Panc1 (cell line): ENCODE measurements around the gene SLCO2A1. TPM values are rescaled to one million over a fixed set of nuclear protein-coding genes. Genes with fewer than 3 reads are reported as not detected.

Experiments
- ATAC-seq: fragments of 200-7000 bp; cut with Tn5 transposase; 2 replicates; pipeline ENCODE4 v1.9.1; 2020; ENCODE audit warnings: mild to moderate bottlenecking, moderate library complexity
- BruUV-seq: library from RNA; stranded (reverse); fragments of 400-500 nt; replicated peaks from 2 replicates; lab custom pipeline; 2021; lab: Mats Ljungman, UMichigan
- CTCF ChIA-PET: fragments of 300-600 bp; sonication (Branson Sonifier 250); formaldehyde crosslinking; loops from one replicate; lab custom pipeline; 2022; ENCODE audit warnings: antibody characterized with exemption; lab: Charles Lee
- POLR2A ChIA-PET: fragments of 300-600 bp; sonication (Branson Sonifier 250); formaldehyde crosslinking; loops from one replicate; lab custom pipeline; 2022; ENCODE audit warnings: antibody characterized with exemption; lab: Charles Lee
- DNase-seq: peaks from one replicate; pipeline ENCODE4 v3.0.0-alpha.2; 2010; ENCODE audit warnings: low read depth, low spot score
- H3K27ac ChIP-seq: 2 replicates; pipeline ENCODE4 v1.5.1; 2011; ENCODE audit warnings: mild to moderate bottlenecking, low read length, inconsistent platforms
- H3K27me3 ChIP-seq: fragments of 200-500 bp; sonication (Bioruptor generic); 2 replicates; pipeline ENCODE4 v1.6.0; 2014; ENCODE audit warnings: low read length, inconsistent platforms; ENCODE audit not compliant: control insufficient read depth, insufficient read depth
- H3K36me3 ChIP-seq: fragments of 200-500 bp; sonication (Bioruptor generic); 2 replicates; pipeline ENCODE4 v1.5.1; 2014; ENCODE audit warnings: inconsistent platforms, mild to moderate bottlenecking, low read length, moderate library complexity; ENCODE audit not compliant: control insufficient read depth, insufficient read depth
- H3K4me1 ChIP-seq: 2 replicates; pipeline ENCODE4 v1.5.1; 2011; ENCODE audit warnings: inconsistent platforms, mild to moderate bottlenecking, low read length, moderate library complexity; ENCODE audit not compliant: control insufficient read depth, insufficient read depth
- H3K4me3 ChIP-seq, 2 experiments: 2 replicates each; pipeline ENCODE4 v1.5.1; 2011 to 2012; ENCODE audit warnings: low read depth in 2 of 2, low read length in 2 of 2, mild to moderate bottlenecking in 2 of 2, inconsistent platforms in 1 of 2, moderate library complexity in 1 of 2
- H3K9me3 ChIP-seq: fragments of 200-500 bp; sonication (Bioruptor generic); 2 replicates; pipeline ENCODE4 v1.5.1; 2014; ENCODE audit warnings: low read depth, mild to moderate bottlenecking, inconsistent platforms, low read length, moderate library complexity; ENCODE audit not compliant: control insufficient read depth, insufficient read depth
- POLR2AphosphoS5 ChIP-seq: IDR thresholded peaks from 2 replicates; pipeline ENCODE4 v1.6.1; 2012; ENCODE audit warnings: mild to moderate bottlenecking, low read depth, low read length, moderate library complexity
- SIN3A ChIP-seq: IDR thresholded peaks from 2 replicates; pipeline ENCODE4 v1.6.1; 2012; ENCODE audit warnings: low read depth, mild to moderate bottlenecking, low read length, moderate library complexity, borderline replicate concordance; ENCODE audit not compliant: insufficient read depth
- TCF7L2 ChIP-seq: IDR thresholded peaks from 2 replicates; pipeline ENCODE4 v1.6.1; 2011; ENCODE audit warnings: mild to moderate bottlenecking, low read depth, low read length, inconsistent platforms
- in situ Hi-C: cut with HindIII; loops from 2 replicates; pipeline ENCODE4 v1.10.0; 2016; ENCODE audit warnings: low sequenced_read_pairs, low pct_unique_long_range_greater_than_20kb
- intact Hi-C: fragments of 100-400 bp; cut with micrococcal nuclease; formaldehyde crosslinking; loops from one replicate; pipeline ENCODE4 v1.10.0; 2022; ENCODE audit not compliant: unreplicated experiment
- total RNA-seq: library from RNA; stranded (reverse); gene quantifications from one replicate; pipeline ENCODE4 v1.2.1, GENCODE V29; 2021; ENCODE audit not compliant: unreplicated experiment
- TF ChIP-seq, protein P1 (sequence below): fragments of 450-650 bp; IDR thresholded peaks from 2 replicates; pipeline ENCODE4 v1.5.1; 2017; ENCODE audit warnings: mild to moderate bottlenecking
- TF ChIP-seq, protein P2 (sequence below), 2 experiments: IDR thresholded peaks; 2 replicates each; pipeline ENCODE4 v1.6.1; 2011 to 2012; ENCODE audit warnings: low read depth in 2 of 2, control low read depth in 1 of 2, low read length in 1 of 2, mild to moderate bottlenecking in 1 of 2, moderate library complexity in 1 of 2; ENCODE audit not compliant: insufficient read depth in 1 of 2

Gene SLCO2A1
- total RNA-seq, 1 experiment from 2014 or later, result 0.62 TPM

DNA sequence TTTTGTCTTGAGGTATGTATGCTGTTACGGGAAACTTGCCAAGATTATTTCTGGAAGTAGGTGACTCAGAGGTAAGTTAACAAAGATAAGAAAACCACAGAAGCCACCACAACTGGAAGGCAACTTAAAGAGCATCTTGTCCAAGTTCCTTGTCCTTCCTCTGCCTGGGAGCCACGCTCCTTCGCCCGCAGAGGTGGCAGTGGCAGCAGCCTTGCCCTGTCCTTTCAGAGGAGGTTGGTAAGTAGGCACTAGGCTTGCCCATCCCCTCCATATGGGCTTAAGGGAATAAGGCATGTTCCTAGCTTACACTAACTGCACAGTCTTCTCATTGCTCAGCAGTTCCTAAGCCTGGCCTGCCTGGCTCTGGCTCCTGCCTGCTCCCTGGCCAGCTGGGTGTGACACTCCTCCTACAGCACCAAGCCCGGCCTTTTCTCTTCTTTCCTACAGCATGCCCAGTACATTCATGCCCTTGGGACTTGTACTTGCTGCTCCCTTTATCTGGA is 86.0 kb downstream of the SLCO2A1 start:
- Histone ChIP-seq H3K4me1 (peaks cover 62% of the 10 kb centered on the region), H3K36me3 (no peaks in the 10 kb centered on the region), H3K27me3 (no peaks in the 10 kb centered on the region), H3K27ac (peak overlapping the region; percentile 79), H3K9me3 (no peaks in the 10 kb centered on the region), H3K4me3 (no peak overlapping the region)
- in situ Hi-C loops, result no loop called here
- peak; percentile 68; the same call in 1 of the 2 replicates for TF ChIP-seq POLR2AphosphoS5
- TF ChIP-seq, protein P1, sequence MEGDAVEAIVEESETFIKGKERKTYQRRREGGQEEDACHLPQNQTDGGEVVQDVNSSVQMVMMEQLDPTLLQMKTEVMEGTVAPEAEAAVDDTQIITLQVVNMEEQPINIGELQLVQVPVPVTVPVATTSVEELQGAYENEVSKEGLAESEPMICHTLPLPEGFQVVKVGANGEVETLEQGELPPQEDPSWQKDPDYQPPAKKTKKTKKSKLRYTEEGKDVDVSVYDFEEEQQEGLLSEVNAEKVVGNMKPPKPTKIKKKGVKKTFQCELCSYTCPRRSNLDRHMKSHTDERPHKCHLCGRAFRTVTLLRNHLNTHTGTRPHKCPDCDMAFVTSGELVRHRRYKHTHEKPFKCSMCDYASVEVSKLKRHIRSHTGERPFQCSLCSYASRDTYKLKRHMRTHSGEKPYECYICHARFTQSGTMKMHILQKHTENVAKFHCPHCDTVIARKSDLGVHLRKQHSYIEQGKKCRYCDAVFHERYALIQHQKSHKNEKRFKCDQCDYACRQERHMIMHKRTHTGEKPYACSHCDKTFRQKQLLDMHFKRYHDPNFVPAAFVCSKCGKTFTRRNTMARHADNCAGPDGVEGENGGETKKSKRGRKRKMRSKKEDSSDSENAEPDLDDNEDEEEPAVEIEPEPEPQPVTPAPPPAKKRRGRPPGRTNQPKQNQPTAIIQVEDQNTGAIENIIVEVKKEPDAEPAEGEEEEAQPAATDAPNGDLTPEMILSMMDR, result no peak
- peak; percentile 54 for DNase-seq
- CTCF ChIA-PET, result no interaction called here
- POLR2A ChIA-PET, result no interaction called here
- no TSS peak for BruUV-seq
- intact Hi-C loops, result loop anchor here (5.0 kb wide), 1 partner anchor 89 kb away; no protein-coding TSS in a partner anchor
- ATAC-seq, result peak; percentile 82

DNA sequence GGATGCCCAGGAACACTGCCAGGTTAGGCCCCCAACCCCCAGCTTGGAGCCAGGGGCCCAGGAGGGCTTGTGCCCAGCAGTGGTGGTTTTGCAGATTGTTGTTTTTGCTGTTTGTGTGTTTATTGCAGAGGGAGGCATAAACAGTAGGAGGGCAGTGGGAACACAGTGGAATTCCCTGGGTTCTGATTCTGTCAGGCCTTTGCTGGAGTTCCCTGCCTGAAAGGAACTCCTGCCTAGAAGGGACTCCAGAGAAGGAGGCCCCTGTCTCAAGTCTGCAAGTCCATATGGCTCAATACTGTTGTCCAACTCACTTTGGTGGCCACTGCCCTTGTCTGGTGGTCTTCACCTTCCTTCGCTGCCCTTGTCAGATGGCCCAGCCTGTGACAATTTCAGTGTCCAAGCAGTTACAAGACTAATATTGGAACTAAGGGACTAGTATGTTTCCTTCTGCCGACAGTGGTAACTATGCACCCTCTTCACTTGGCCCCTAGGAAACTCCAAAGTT is 86.6 kb downstream of the SLCO2A1 start:
- BruUV-seq, result no TSS peak
- in situ Hi-C loops, result no loop called here
- DNase-seq (no peak), ATAC-seq (peak; percentile 47)
- TF ChIP-seq, protein P1, result no peak
- no peak for TF ChIP-seq TCF7L2
- TF ChIP-seq, protein P2, sequence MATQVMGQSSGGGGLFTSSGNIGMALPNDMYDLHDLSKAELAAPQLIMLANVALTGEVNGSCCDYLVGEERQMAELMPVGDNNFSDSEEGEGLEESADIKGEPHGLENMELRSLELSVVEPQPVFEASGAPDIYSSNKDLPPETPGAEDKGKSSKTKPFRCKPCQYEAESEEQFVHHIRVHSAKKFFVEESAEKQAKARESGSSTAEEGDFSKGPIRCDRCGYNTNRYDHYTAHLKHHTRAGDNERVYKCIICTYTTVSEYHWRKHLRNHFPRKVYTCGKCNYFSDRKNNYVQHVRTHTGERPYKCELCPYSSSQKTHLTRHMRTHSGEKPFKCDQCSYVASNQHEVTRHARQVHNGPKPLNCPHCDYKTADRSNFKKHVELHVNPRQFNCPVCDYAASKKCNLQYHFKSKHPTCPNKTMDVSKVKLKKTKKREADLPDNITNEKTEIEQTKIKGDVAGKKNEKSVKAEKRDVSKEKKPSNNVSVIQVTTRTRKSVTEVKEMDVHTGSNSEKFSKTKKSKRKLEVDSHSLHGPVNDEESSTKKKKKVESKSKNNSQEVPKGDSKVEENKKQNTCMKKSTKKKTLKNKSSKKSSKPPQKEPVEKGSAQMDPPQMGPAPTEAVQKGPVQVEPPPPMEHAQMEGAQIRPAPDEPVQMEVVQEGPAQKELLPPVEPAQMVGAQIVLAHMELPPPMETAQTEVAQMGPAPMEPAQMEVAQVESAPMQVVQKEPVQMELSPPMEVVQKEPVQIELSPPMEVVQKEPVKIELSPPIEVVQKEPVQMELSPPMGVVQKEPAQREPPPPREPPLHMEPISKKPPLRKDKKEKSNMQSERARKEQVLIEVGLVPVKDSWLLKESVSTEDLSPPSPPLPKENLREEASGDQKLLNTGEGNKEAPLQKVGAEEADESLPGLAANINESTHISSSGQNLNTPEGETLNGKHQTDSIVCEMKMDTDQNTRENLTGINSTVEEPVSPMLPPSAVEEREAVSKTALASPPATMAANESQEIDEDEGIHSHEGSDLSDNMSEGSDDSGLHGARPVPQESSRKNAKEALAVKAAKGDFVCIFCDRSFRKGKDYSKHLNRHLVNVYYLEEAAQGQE (IDR thresholded peaks at IDR 0.05; ENCODE audit: insufficient read depth in 1 of 2, low read depth in 2 of 2, low read length in 1 of 2), result no peak
- TF ChIP-seq SIN3A, result no peak
- TF ChIP-seq POLR2AphosphoS5, result no peak; the same call in 1 of the 2 replicates
- POLR2A ChIA-PET, result interaction anchor here (0.6 kb wide), 1 partner anchor 499 kb away, joined by 3 read pairs; no protein-coding TSS in a partner anchor
- peak overlapping the region; percentile 79 for H3K27ac ChIP-seq
- H3K27me3 ChIP-seq, result no peaks in the 10 kb centered on the region
- peaks cover 64% of the 10 kb centered on the region for H3K4me1 ChIP-seq
- no peaks in the 10 kb centered on the region for H3K36me3 ChIP-seq
- intact Hi-C loops, result loop anchor here (5.0 kb wide), 1 partner anchor 89 kb away; no protein-coding TSS in a partner anchor
- CTCF ChIA-PET, result no interaction called here
- no peaks in the 10 kb centered on the region for H3K9me3 ChIP-seq
- H3K4me3 ChIP-seq, result no peak overlapping the region
